Activated gamma-delta T cell treated with Interleukin-2 at 50 U/mL for 16 hours (primary cell): ENCODE measurements around the gene GCNT3.
"Not testable (repeated sequence)": the region's sequence is repeated elsewhere in the genome, so short reads cannot be mapped to it uniquely, and the experiment has no call there.

Experiments used
- DNase-seq: peaks from one replicate; pipeline ENCODE4 v3.0.0-alpha.2; 2020

GCNT3 gene

GRCh38 chr15:59622289-59622688 lies 10.7 kb downstream of the GCNT3 start:
- DNase-seq: peak; percentile 6

GRCh38 chr15:59632714-59633113 lies 21.1 kb downstream of the GCNT3 start:
- DNase-seq: no peak

- no peak for DNase-seq
These were observed 24.6 kb downstream of the GCNT3 start for GRCh38 chr15:59636184-59636583.

- DNase-seq: not testable (repeated sequence)
These were observed 25.9 kb downstream of the GCNT3 start for GRCh38 chr15:59637507-59637906.

GRCh38 chr15:59642351-59642750 lies 30.8 kb downstream of the GCNT3 start:
- DNase-seq: no peak

- DNase-seq: no peak
These were observed 33.2 kb downstream of the GCNT3 start for GRCh38 chr15:59644756-59645155.

- not testable (repeated sequence) for DNase-seq
These were observed 34.2 kb downstream of the GCNT3 start for GRCh38 chr15:59645812-59646211.

- no peak for DNase-seq
These were observed 34.7 kb downstream of the GCNT3 start for GRCh38 chr15:59646277-59646676.

GRCh38 chr15:59647085-59647484 lies 35.5 kb downstream of the GCNT3 start:
- DNase-seq: no peak

- DNase-seq: no peak
These were observed 38.0 kb downstream of the GCNT3 start for GRCh38 chr15:59649603-59650002.

- no peak for DNase-seq
These were observed 42.5 kb downstream of the GCNT3 start for GRCh38 chr15:59654046-59654445.

- peak; percentile 91 for DNase-seq
These were observed 45.5 kb downstream of the GCNT3 start, which contains the start of gene GTF2A2 for GRCh38 chr15:59656897-59657634. Gene GTF2A2, minus strand, starts transcription at chr15:59657515. Its CDS starts 5,238 bp downstream, at chr15:59652277.

- DNase-seq: no peak
These were observed 46.1 kb downstream of the GCNT3 start for GRCh38 chr15:59657635-59658125.

- no peak for DNase-seq
These were observed 47.8 kb downstream of the GCNT3 start for GRCh38 chr15:59659366-59659765.

- no peak for DNase-seq
These were observed 50.7 kb downstream of the GCNT3 start for GRCh38 chr15:59662260-59662659.

- DNase-seq: no peak
These were observed 57.0 kb downstream of the GCNT3 start for GRCh38 chr15:59668556-59668955.
